ENCODE data around the gene AFAP1.

DNA sequence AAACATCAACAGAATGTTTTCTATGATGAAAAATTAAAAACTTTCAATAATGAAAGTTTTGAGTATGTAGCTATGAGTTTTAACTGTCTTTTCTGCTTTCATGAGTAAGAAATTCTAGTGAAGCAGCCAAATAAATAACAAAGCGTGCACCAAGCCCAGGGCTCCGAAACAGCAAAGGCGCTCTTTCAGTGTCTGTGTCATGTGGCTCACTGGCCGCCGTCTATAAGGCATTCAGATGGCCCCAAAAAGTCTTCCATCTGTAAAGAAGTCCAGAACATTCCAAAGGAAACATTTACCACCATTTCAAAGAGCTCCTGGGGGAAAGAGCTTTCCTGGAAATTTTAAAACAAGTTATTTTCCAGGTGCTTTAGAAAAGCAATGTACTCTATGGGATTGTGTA lies 139.9 kb downstream of the AFAP1 start:
- TF ChIP-seq, protein P1, sequence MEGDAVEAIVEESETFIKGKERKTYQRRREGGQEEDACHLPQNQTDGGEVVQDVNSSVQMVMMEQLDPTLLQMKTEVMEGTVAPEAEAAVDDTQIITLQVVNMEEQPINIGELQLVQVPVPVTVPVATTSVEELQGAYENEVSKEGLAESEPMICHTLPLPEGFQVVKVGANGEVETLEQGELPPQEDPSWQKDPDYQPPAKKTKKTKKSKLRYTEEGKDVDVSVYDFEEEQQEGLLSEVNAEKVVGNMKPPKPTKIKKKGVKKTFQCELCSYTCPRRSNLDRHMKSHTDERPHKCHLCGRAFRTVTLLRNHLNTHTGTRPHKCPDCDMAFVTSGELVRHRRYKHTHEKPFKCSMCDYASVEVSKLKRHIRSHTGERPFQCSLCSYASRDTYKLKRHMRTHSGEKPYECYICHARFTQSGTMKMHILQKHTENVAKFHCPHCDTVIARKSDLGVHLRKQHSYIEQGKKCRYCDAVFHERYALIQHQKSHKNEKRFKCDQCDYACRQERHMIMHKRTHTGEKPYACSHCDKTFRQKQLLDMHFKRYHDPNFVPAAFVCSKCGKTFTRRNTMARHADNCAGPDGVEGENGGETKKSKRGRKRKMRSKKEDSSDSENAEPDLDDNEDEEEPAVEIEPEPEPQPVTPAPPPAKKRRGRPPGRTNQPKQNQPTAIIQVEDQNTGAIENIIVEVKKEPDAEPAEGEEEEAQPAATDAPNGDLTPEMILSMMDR (conservative IDR thresholded peaks at IDR 0.05; ENCODE audit: low read depth, low read length): no peak
- TF ChIP-seq EZH2phosphoT487 (IDR thresholded peaks at IDR 0.05; ENCODE audit: borderline replicate concordance, low read length): no peak
- TF ChIP-seq EZH2 (IDR thresholded peaks at IDR 0.05; ENCODE audit: low read length, unreplicated experiment): no peak
